ENCODE results near the gene KRT16.

The KRT16 gene

DNA sequence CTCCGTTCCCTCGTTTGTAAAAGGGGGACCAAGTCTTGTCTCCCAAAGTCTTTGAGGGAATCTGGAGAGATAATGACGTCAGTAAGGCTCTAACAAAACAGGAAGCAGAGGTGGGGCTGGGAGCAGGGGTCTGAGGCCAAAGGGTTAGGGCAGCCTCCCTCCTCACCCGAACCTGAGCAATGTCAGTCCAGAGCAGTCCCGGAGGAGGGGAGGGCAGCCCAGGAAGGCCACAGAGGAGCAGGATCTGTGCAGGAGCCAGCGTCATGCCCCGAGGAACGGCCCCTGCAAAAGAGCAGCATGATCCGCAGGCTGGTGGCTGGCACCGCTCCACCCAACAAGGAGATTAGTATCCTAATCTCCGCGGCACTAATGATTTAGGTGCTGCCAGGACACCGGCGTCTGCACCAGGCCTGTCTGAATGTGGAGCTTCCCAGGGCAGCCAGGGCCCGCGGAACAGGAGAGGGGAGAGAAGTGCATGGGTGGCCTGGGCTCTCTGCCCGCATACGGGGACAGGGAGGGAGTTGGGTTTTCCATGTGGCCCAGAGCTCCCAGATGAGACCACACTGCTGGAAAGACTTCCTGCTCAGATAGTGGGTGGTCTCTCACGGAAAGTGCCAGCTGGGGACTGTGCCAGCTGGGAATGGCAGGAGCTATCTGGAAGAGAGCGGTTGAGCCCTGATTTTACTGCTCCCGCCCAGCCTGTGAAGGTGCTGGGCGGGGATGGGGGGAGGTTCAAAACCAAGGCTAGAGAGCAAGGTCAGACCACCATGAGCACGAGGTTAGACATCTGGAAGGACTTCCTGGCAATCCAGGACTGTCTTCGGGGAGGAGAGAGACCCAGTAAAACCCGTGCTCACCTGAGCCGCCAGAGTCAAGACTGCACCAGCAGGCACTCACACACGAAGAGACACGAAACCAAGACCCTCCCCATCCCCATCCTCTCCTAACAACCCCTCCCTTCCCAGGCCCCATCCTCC, 22.8 kb upstream of the KRT16 start:
- Histone ChIP-seq H2BK5ac (ENCODE audit: low read depth, low read length, poor library complexity) (no peak overlapping the region), H3K79me1 (ENCODE audit: low read length) (no peaks in the 10 kb centered on the region)

DNA sequence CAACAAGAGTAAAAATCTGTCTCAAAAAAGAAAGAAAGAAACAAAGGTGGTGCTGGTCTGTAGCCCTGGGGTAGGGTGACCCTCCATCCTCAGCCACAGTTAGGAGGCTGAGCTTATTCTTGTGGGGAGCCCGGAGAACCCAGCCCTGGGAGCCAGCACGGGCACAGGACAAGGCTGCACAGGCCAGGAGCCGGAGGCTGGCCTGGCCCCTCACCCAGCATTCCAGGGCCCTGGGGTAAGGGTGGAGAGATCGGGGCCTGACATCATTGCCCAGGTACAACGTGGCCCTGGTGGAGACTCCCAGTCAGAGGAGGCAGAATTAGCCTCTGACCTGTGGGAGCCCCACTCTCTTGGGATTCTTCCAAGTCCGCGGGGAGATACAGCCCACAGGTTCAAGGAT, 22.1 kb upstream of the KRT16 start:
- WGBS (ENCODE audit: extremely low coverage, insufficient coverage, insufficient read length), result no CpG with 5 or more reads among the region's 7 CpGs
- no peaks in the 10 kb centered on the region for H3K27me3 ChIP-seq (ENCODE audit: insufficient read depth, low read length)
- H3K23ac ChIP-seq (ENCODE audit: low read length), result no peak overlapping the region
- no peak overlapping the region for H2BK5ac ChIP-seq (ENCODE audit: low read depth, low read length, poor library complexity)
- no peak overlapping the region for H3K27ac ChIP-seq (ENCODE audit: low read depth, low read length)
- H4K8ac ChIP-seq (ENCODE audit: low read depth, low read length), result no peak overlapping the region
- no peak overlapping the region for H4K12ac ChIP-seq (ENCODE audit: low read depth, low read length)
- H3K9me3 ChIP-seq (ENCODE audit: insufficient read depth, low read depth, low read length), result peaks cover 9% of the 10 kb centered on the region
- H3K4me2 ChIP-seq (ENCODE audit: low read length), result no peak overlapping the region
- H3K18ac ChIP-seq (ENCODE audit: low read length), result no peak overlapping the region
- H3K14ac ChIP-seq (ENCODE audit: low read length), result no peak overlapping the region
- H2AK5ac ChIP-seq (ENCODE audit: low read length), result no peak overlapping the region
- no peak overlapping the region for H2BK120ac ChIP-seq (ENCODE audit: insufficient read depth, low read length, poor library complexity)
- H3K9ac ChIP-seq (ENCODE audit: low read length), result no peak overlapping the region
- H4K91ac ChIP-seq (ENCODE audit: low read depth, low read length), result no peak overlapping the region
- no peaks in the 10 kb centered on the region for H3K36me3 ChIP-seq (ENCODE audit: control insufficient read depth in 1 of 2, insufficient read depth in 2 of 2, low read length in 2 of 2)
- no peak overlapping the region for H2AFZ ChIP-seq (ENCODE audit: insufficient read depth, low read length, poor library complexity)
- H3K4me3 ChIP-seq (ENCODE audit: low read depth, low read length), result no peak overlapping the region
- no peak overlapping the region for H2BK12ac ChIP-seq (ENCODE audit: low read length)
- no peak for DNase-seq
- no peaks in the 10 kb centered on the region for H3K79me1 ChIP-seq (ENCODE audit: low read length)
- H3K4me1 ChIP-seq (ENCODE audit: control insufficient read depth in 1 of 2, insufficient read depth in 2 of 2, low read length in 2 of 2), result peaks cover 8 to 16% of the 10 kb centered on the region in 2 experiments
- H3K79me2 ChIP-seq (ENCODE audit: control insufficient read depth, insufficient read depth, low read length, poor library complexity), result no peaks in the 10 kb centered on the region
- H3K4ac ChIP-seq (ENCODE audit: low read depth, low read length), result no peak overlapping the region

More for the DNA sequence above, 22.8 kb upstream of the KRT16 start:
- Histone ChIP-seq H4K8ac (ENCODE audit: low read depth, low read length) (no peak overlapping the region), H4K91ac (ENCODE audit: low read depth, low read length) (no peak overlapping the region), H3K14ac (ENCODE audit: low read length) (no peak overlapping the region), H3K23ac (ENCODE audit: low read length) (no peak overlapping the region), H3K27ac (ENCODE audit: low read depth, low read length) (no peak overlapping the region), H3K4me3 (ENCODE audit: low read depth, low read length) (no peak overlapping the region), H3K36me3 (ENCODE audit: control insufficient read depth in 1 of 2, insufficient read depth in 2 of 2, low read length in 2 of 2) (no peaks in the 10 kb centered on the region), H3K9me3 (ENCODE audit: insufficient read depth, low read depth, low read length) (peaks cover 9% of the 10 kb centered on the region), H3K18ac (ENCODE audit: low read length) (no peak overlapping the region), H4K12ac (ENCODE audit: low read depth, low read length) (no peak overlapping the region), H2AFZ (ENCODE audit: insufficient read depth, low read length, poor library complexity) (no peak overlapping the region), H2BK12ac (ENCODE audit: low read length) (no peak overlapping the region), H3K27me3 (ENCODE audit: insufficient read depth, low read length) (no peaks in the 10 kb centered on the region), H3K4me2 (ENCODE audit: low read length) (no peak overlapping the region), H3K4me1 (ENCODE audit: control insufficient read depth in 1 of 2, insufficient read depth in 2 of 2, low read length in 2 of 2) (peaks cover 8 to 16% of the 10 kb centered on the region in 2 experiments), H3K79me2 (ENCODE audit: control insufficient read depth, insufficient read depth, low read length, poor library complexity) (no peaks in the 10 kb centered on the region), H3K9ac (ENCODE audit: low read length) (no peak overlapping the region), H2AK5ac (ENCODE audit: low read length) (no peak overlapping the region), H2BK120ac (ENCODE audit: insufficient read depth, low read length, poor library complexity) (no peak overlapping the region), H3K4ac (ENCODE audit: low read depth, low read length) (no peak overlapping the region)
- DNase-seq, result no peak
- no CpG with 5 or more reads among the region's 28 CpGs for WGBS (ENCODE audit: extremely low coverage, insufficient coverage, insufficient read length)

DNA sequence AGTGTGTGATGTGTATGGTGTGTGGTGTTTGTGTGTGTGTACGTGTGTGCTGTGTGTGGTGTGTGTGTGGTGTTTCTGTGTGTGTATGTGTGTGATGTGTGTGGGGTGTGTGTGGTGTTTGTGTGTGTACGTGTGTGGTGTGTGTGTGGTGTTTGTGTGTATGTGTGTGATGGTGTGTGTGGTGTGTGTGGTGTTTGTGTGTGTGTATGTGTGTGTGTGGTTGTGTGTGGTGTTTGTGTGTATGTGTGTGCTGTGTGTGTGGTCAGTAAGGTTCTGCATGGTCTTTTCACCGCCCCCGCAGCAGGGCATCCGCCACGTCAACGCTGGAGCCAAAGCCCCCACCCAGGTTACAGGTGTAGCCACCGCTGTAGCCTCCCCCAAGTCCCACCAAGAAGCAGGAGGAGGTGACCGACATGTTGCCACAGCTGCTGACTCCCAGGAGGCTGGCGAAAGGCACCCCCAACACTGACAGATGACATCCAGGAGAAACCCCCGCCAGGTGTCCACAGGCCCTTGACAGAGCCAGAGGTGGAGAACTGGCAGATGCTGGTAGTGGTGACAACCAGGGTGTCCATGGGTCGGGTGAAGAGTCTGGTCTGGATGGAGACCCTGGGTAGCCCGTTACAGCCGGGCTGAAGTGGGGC, 21.1 kb upstream of the KRT16 start:
- Histone ChIP-seq H2AK5ac (ENCODE audit: low read length) (no peak overlapping the region), H2BK120ac (ENCODE audit: insufficient read depth, low read length, poor library complexity) (no peak overlapping the region), H3K79me2 (ENCODE audit: control insufficient read depth, insufficient read depth, low read length, poor library complexity) (no peaks in the 10 kb centered on the region), H3K18ac (ENCODE audit: low read length) (no peak overlapping the region), H4K91ac (ENCODE audit: low read depth, low read length) (no peak overlapping the region), H2AFZ (ENCODE audit: insufficient read depth, low read length, poor library complexity) (no peak overlapping the region), H3K27ac (ENCODE audit: low read depth, low read length) (no peak overlapping the region), H3K4ac (ENCODE audit: low read depth, low read length) (no peak overlapping the region), H2BK12ac (ENCODE audit: low read length) (no peak overlapping the region), H3K23ac (ENCODE audit: low read length) (no peak overlapping the region), H4K8ac (ENCODE audit: low read depth, low read length) (no peak overlapping the region), H3K9me3 (ENCODE audit: insufficient read depth, low read depth, low read length) (peaks cover 9% of the 10 kb centered on the region), H3K4me1 (ENCODE audit: control insufficient read depth in 1 of 2, insufficient read depth in 2 of 2, low read length in 2 of 2) (peaks cover 8 to 17% of the 10 kb centered on the region in 2 experiments), H3K14ac (ENCODE audit: low read length) (no peak overlapping the region), H3K9ac (ENCODE audit: low read length) (no peak overlapping the region), H2BK5ac (ENCODE audit: low read depth, low read length, poor library complexity) (no peak overlapping the region), H3K36me3 (ENCODE audit: control insufficient read depth in 1 of 2, insufficient read depth in 2 of 2, low read length in 2 of 2) (no peaks in the 10 kb centered on the region), H3K4me2 (ENCODE audit: low read length) (no peak overlapping the region), H4K12ac (ENCODE audit: low read depth, low read length) (no peak overlapping the region), H3K79me1 (ENCODE audit: low read length) (no peaks in the 10 kb centered on the region), H3K4me3 (ENCODE audit: low read depth, low read length) (no peak overlapping the region), H3K27me3 (ENCODE audit: insufficient read depth, low read length) (no peaks in the 10 kb centered on the region)
- DNase-seq, result no peak
- WGBS (ENCODE audit: extremely low coverage, insufficient coverage, insufficient read length), result 100% methylated on average over 1 of the region's 14 CpGs

DNA sequence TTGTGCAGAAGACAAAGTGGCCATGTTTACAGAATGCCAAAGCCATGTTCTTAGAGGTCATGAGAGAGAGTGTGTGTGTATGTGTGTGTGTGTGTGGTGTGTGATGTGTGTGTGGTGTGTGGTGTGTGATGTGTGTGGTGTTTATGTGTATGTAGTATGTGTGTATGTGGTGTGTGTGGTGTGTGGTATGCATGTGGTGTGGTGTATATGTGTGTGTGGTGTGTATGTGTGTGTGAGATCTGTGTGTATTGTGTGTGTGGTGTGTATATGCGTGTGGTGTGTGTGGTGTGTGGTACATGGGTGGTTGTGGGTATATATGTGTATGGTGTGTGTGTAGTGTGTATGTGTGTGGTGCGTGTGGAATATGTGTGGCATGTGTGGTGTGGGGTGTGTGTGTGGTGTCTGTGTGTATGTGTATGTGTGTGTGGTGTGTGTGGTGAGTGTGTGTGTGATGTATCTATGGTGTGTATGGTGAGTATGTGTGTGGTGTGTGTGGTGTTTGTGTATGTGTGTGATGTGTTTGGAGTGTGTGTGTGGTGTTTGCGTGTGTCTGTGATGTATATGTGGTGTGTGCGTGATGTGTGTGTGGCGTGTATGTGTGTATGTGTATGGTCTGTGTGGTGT, 20.0 kb upstream of the KRT16 start:
- 100% methylated on average over 4 of the region's 5 CpGs for WGBS (ENCODE audit: extremely low coverage, insufficient coverage, insufficient read length)
- Histone ChIP-seq H3K27ac (ENCODE audit: low read depth, low read length) (no peak overlapping the region), H3K27me3 (ENCODE audit: insufficient read depth, low read length) (no peaks in the 10 kb centered on the region), H4K91ac (ENCODE audit: low read depth, low read length) (no peak overlapping the region), H3K4me3 (ENCODE audit: low read depth, low read length) (peak overlapping the region; percentile 21), H2BK12ac (ENCODE audit: low read length) (no peak overlapping the region), H3K4ac (ENCODE audit: low read depth, low read length) (no peak overlapping the region), H2AFZ (ENCODE audit: insufficient read depth, low read length, poor library complexity) (no peak overlapping the region), H3K18ac (ENCODE audit: low read length) (no peak overlapping the region), H3K4me2 (ENCODE audit: low read length) (no peak overlapping the region), H3K9me3 (ENCODE audit: insufficient read depth, low read depth, low read length) (peaks cover 9% of the 10 kb centered on the region), H4K8ac (ENCODE audit: low read depth, low read length) (no peak overlapping the region), H3K36me3 (ENCODE audit: control insufficient read depth in 1 of 2, insufficient read depth in 2 of 2, low read length in 2 of 2) (no peaks in the 10 kb centered on the region), H3K14ac (ENCODE audit: low read length) (no peak overlapping the region), H2BK5ac (ENCODE audit: low read depth, low read length, poor library complexity) (no peak overlapping the region), H3K9ac (ENCODE audit: low read length) (no peak overlapping the region), H3K79me1 (ENCODE audit: low read length) (no peaks in the 10 kb centered on the region), H3K4me1 (ENCODE audit: control insufficient read depth in 1 of 2, insufficient read depth in 2 of 2, low read length in 2 of 2) (peaks cover 8 to 17% of the 10 kb centered on the region in 2 experiments), H3K23ac (ENCODE audit: low read length) (peak overlapping the region; percentile 23), H2AK5ac (ENCODE audit: low read length) (no peak overlapping the region), H3K79me2 (ENCODE audit: control insufficient read depth, insufficient read depth, low read length, poor library complexity) (no peaks in the 10 kb centered on the region), H2BK120ac (ENCODE audit: insufficient read depth, low read length, poor library complexity) (no peak overlapping the region), H4K12ac (ENCODE audit: low read depth, low read length) (no peak overlapping the region)
- no peak for DNase-seq

Measured in trophoblast cell (in vitro differentiated cells and primary cell).